ENCODE results near the gene TRPM2. TPM values are rescaled to one million over a fixed set of nuclear protein-coding genes. Genes with fewer than 3 reads are reported as not detected.

The TRPM2 gene
- total and polyA plus RNA-seq, 10 of the 15 experiments (the other 5 are each of a cell fraction or from before 2014, with no cell fraction given), result 0.03 to 9.1 (median 2.6) TPM

- no peak overlapping the region for H3K4me2 ChIP-seq (ENCODE audit: control insufficient read depth, insufficient read depth)
- no peak for ATAC-seq
- TF ChIP-seq TCF3 (IDR thresholded peaks at IDR 0.05; ENCODE audit: borderline replicate concordance, insufficient read depth, low read depth, low read length) (no peak), NFYB (IDR thresholded peaks at IDR 0.05; ENCODE audit: insufficient read depth, low read depth, low read length) (no peak), JUND (IDR thresholded peaks at IDR 0.05; ENCODE audit: low read depth, low read length) (no peak), PAX8 (IDR thresholded peaks at IDR 0.05) (no peak), IKZF2 (IDR thresholded peaks at IDR 0.05) (no peak), PKNOX1 (IDR thresholded peaks at IDR 0.05) (no peak), HDGF (IDR thresholded peaks at IDR 0.05) (no peak), SKIL (IDR thresholded peaks at IDR 0.05; ENCODE audit: low read depth, poor library complexity, severe bottlenecking) (no peak), RAD51 (IDR thresholded peaks at IDR 0.05) (no peak), GABPA (IDR thresholded peaks at IDR 0.05; ENCODE audit: low read depth) (no peak), BRCA1 (IDR thresholded peaks at IDR 0.05; ENCODE audit: low read depth, low read length) (no peak), RELB (IDR thresholded peaks at IDR 0.05; ENCODE audit: low read depth) (no peak), HDAC6 (IDR thresholded peaks at IDR 0.05; ENCODE audit: unreplicated experiment) (no peak), HCFC1 (IDR thresholded peaks at IDR 0.05; ENCODE audit: low read length) (no peak)
- ChIA-PET RAD21 (ENCODE audit: unreplicated experiment) (no interaction called here), CTCF (no interaction called here), POLR2A (no interaction called here), SMC1A (ENCODE audit: uncharacterized antibody, unreplicated experiment) (no interaction called here)
- FAIRE-seq, result no peak
- H3K36me3 ChIP-seq (ENCODE audit: control insufficient read depth in 2 of 2, insufficient read depth in 2 of 2, low read length in 1 of 2), result no peaks in the 10 kb centered on the region
- no peak overlapping the region for H3K27ac ChIP-seq (ENCODE audit: control insufficient read depth, insufficient read depth)
- H3K27me3 ChIP-seq (replicated peaks in 1 of 2; ENCODE audit: control insufficient read depth in 2 of 2, insufficient read depth in 2 of 2, low read length in 1 of 2), result no peaks in the 10 kb centered on the region
- in situ Hi-C loops (cut with MboI), result no loop called here
- no peaks in the 10 kb centered on the region for H4K20me1 ChIP-seq (ENCODE audit: control insufficient read depth, insufficient read depth)
- no peak for DNase-seq (ENCODE audit: low read depth, low spot score)
- no peaks in the 10 kb centered on the region for H3K4me1 ChIP-seq (ENCODE audit: control insufficient read depth, insufficient read depth, low read length)
- BruUV-seq (replicated peaks), result no TSS peak
- no peaks in the 10 kb centered on the region for H3K9me3 ChIP-seq (replicated peaks; ENCODE audit: control insufficient read depth, insufficient read depth, low read length)
- no peak overlapping the region for H2AFZ ChIP-seq (ENCODE audit: control insufficient read depth, low read depth, low read length)
- H3K79me2 ChIP-seq (ENCODE audit: control insufficient read depth, insufficient read depth, low read length), result no peaks in the 10 kb centered on the region
- intact Hi-C loops (cut with micrococcal nuclease; ENCODE audit: unreplicated experiment), result no loop called here
- H3K4me3 ChIP-seq, result no peak overlapping the region
- WGBS (ENCODE audit: insufficient coverage, insufficient replicate concordance, low lambda C conversion rate, missing lambda C conversion rate), result 71% methylated on average over 7 of the region's 8 CpGs
- H3K9ac ChIP-seq (ENCODE audit: control insufficient read depth, insufficient read depth, low read length), result no peak overlapping the region
Observed at GRCh38 chr21:44460441-44460755, 107.0 kb downstream of the TRPM2 start.
